ENCODE measurements around the gene SERPINI2. TPM values are rescaled to one million over a fixed set of nuclear protein-coding genes. Genes with fewer than 3 reads are reported as not detected.

The SERPINI2 gene
- total and polyA plus RNA-seq, 2 of the 8 experiments (the other 6 are each of a cell fraction or from before 2014, with no cell fraction given), result 0.26 TPM; not detected in 1

DNA sequence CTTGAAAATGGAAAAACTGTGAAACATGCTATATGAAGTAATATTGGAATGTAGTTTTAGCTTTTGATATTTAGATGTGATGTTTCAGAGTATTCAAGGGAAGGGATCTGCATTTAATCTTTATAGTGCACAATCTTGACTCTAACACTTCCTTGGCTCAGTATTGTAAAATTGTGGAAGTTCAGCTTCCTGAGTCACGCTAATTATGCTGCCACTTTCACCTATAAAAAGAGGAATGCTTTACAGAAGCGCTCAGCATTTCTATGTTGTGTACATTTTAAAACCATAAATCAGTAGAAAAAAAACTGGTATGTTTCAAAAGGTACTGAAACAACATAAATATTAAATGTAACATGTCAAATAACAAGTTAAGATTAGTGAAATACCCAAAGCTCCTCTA, 32.6 kb downstream of the SERPINI2 start:
- no peaks in the 10 kb centered on the region for H4K20me1 ChIP-seq (replicated peaks in 1 of 2; ENCODE audit: control insufficient read depth in 1 of 2, insufficient read depth in 2 of 2, low read length in 2 of 2)
- H3K79me2 ChIP-seq (ENCODE audit: control insufficient read depth in 1 of 2, insufficient read depth in 2 of 2, low read length in 2 of 2), result no peaks in the 10 kb centered on the region
- H3K79me1 ChIP-seq (ENCODE audit: low read depth, low read length), result no peaks in the 10 kb centered on the region
- CTCF ChIA-PET (ENCODE audit: partially characterized antibody), result interaction anchor here (0.8 kb wide), 1 partner anchor 71 kb away, joined by 3 read pairs; no protein-coding TSS in a partner anchor
- no peak for FAIRE-seq
- H3K27me3 ChIP-seq (replicated peaks in 1 of 4; ENCODE audit: control insufficient read depth in 3 of 4, extremely low read depth in 1 of 4, insufficient read depth in 3 of 4, low read length in 3 of 4), result no peaks in the 10 kb centered on the region
- H2AFZ ChIP-seq (ENCODE audit: low read length), result no peak overlapping the region
- H2BK12ac ChIP-seq (ENCODE audit: low read depth, low read length), result no peak overlapping the region
- no peaks in the 10 kb centered on the region for H3K36me3 ChIP-seq (ENCODE audit: control insufficient read depth in 2 of 4, insufficient read depth in 4 of 4, low read length in 3 of 4)
- no peak overlapping the region for H3K4ac ChIP-seq (replicated peaks; ENCODE audit: insufficient read length, low read depth, low read length)
- H3K9ac ChIP-seq (replicated peaks in 1 of 4; ENCODE audit: extremely low read depth in 1 of 4, low read depth in 3 of 4, low read length in 3 of 4), result no peak overlapping the region
- DNase-seq (ENCODE audit: low read depth in 1 of 2, low spot score in 2 of 2), result no peak
- H2AK5ac ChIP-seq (ENCODE audit: low read depth, low read length), result no peak overlapping the region
- H3K4me1 ChIP-seq (replicated peaks in 1 of 4; ENCODE audit: control insufficient read depth in 3 of 4, insufficient read depth in 4 of 4, low read length in 3 of 4), result peaks cover 0 to 5% (median 2%) of the 10 kb centered on the region in 4 experiments; a peak in 2 of 7 replicates
- no peak overlapping the region for H4K91ac ChIP-seq (replicated peaks; ENCODE audit: insufficient read length, low read length)
- no peak overlapping the region for H2BK15ac ChIP-seq (ENCODE audit: low read length)
- no peak overlapping the region for H3K4me2 ChIP-seq (ENCODE audit: insufficient read depth in 1 of 2, low read depth in 2 of 2, low read length in 2 of 2)
- H3K18ac ChIP-seq (ENCODE audit: extremely low read depth, low read length), result no peak overlapping the region
- no peak overlapping the region for H3K14ac ChIP-seq (ENCODE audit: insufficient read length)
- H3K4me3 ChIP-seq (ENCODE audit: extremely low read depth in 1 of 4, insufficient read depth in 2 of 4, low read depth in 3 of 4, low read length in 4 of 4), result no peak overlapping the region
- no peak overlapping the region for H2BK120ac ChIP-seq (replicated peaks; ENCODE audit: low read depth, low read length)
- H3K27ac ChIP-seq (ENCODE audit: low read depth, low read length), result no peak overlapping the region
- POLR2A ChIA-PET (ENCODE audit: partially characterized antibody), result no interaction called here
- H3K9me3 ChIP-seq (ENCODE audit: insufficient read depth in 2 of 2, low read depth in 1 of 2, low read length in 1 of 2), result peaks cover 0 to 3% of the 10 kb centered on the region in 2 experiments; a peak in 1 of 4 replicates
- TF ChIP-seq GABPA (IDR thresholded peaks at IDR 0.05; ENCODE audit: borderline replicate concordance, insufficient read depth, low read length) (no peak), BACH1 (IDR thresholded peaks at IDR 0.05; ENCODE audit: low read length) (no peak), CTBP2 (IDR thresholded peaks at IDR 0.05; ENCODE audit: borderline replicate concordance, insufficient read depth, insufficient read length, low read length) (no peak)
- no peak overlapping the region for H3K23ac ChIP-seq (ENCODE audit: insufficient read length)
- 98% methylated on average over 2 of the region's 2 CpGs; no CpG with 5 or more reads in 1 of the 2 experiments for WGBS, 2 experiments (ENCODE audit: extremely low coverage in 1 of 2, insufficient coverage in 1 of 2, insufficient read length in 1 of 2, insufficient replicate concordance in 2 of 2, low coverage in 1 of 2, low lambda C conversion rate in 2 of 2, missing lambda C conversion rate in 1 of 2)
- no peak overlapping the region for H4K5ac ChIP-seq (ENCODE audit: insufficient read length, low read depth, low read length)
- H2BK20ac ChIP-seq (ENCODE audit: low read length), result no peak overlapping the region
- no peak overlapping the region for H2BK5ac ChIP-seq (ENCODE audit: low read depth, low read length)
- H4K8ac ChIP-seq (ENCODE audit: extremely low read depth, insufficient read depth, low read length), result no peak overlapping the region
- no peak overlapping the region for H3K56ac ChIP-seq (replicated peaks; ENCODE audit: insufficient read length, low read depth, low read length)
- H3K23me2 ChIP-seq (ENCODE audit: low read depth, low read length), result peaks cover 2% of the 10 kb centered on the region; the same call in 1 of the 2 replicates

All from H1 (cell line).